CD14-positive monocyte (primary cell): ENCODE results near the gene C2orf81. TPM values are rescaled to one million over a fixed set of nuclear protein-coding genes. Genes with fewer than 3 reads are reported as not detected.

Source experiments
- DNase-seq, 3 donors: peaks; one replicate each; pipeline ENCODE4 v3.0.0-alpha.2; 2011 to 2022
- H2AFZ ChIP-seq: 2 replicates; pipeline ENCODE4 v1.6.0; 2012; ENCODE audit warnings: mild to moderate bottlenecking, low read depth, low read length, inconsistent platforms; ENCODE audit not compliant: insufficient read depth, poor library complexity, severe bottlenecking
- H3K27ac ChIP-seq, 2 donors: 1 replicate in 1 of 2; 2 replicates in 1 of 2; pipeline ENCODE4 v1.5.1; 2012 to 2013; ENCODE audit warnings: low read length in 2 of 2, control low read depth in 1 of 2, inconsistent platforms in 1 of 2, low read depth in 1 of 2, mild to moderate bottlenecking in 1 of 2
- H3K27me3 ChIP-seq, 2 donors: one replicate each; pipeline versions ENCODE4 v1.6.0 to v1.6.1; 2011 to 2013; ENCODE audit warnings: low read length in 2 of 2; ENCODE audit not compliant: control insufficient read depth in 2 of 2, insufficient read depth in 2 of 2
- H3K36me3 ChIP-seq, 2 donors: replicated peaks in 1 of 2; 1 replicate in 1 of 2; 2 replicates in 1 of 2; pipeline versions ENCODE4 v1.5.1 to v1.6.1; 2012 to 2013; ENCODE audit warnings: low read length in 2 of 2, control low read depth in 1 of 2, inconsistent platforms in 1 of 2, mild to moderate bottlenecking in 1 of 2; ENCODE audit not compliant: insufficient read depth in 2 of 2, control insufficient read depth in 1 of 2
- H3K4me1 ChIP-seq, 2 donors: 1 replicate in 1 of 2; 2 replicates in 1 of 2; pipeline versions ENCODE4 v1.5.1 to v1.6.1; 2012 to 2013; ENCODE audit warnings: low read length in 2 of 2, control low read depth in 1 of 2, inconsistent platforms in 1 of 2, mild to moderate bottlenecking in 1 of 2, moderate library complexity in 1 of 2; ENCODE audit not compliant: insufficient read depth in 2 of 2, control insufficient read depth in 1 of 2
- H3K4me2 ChIP-seq: replicated peaks from 2 replicates; pipeline ENCODE3; 2012; ENCODE audit warnings: low read length, moderate library complexity, mild to moderate bottlenecking; ENCODE audit not compliant: poor library complexity, severe bottlenecking; ENCODE audit errors: extremely low read depth
- H3K4me3 ChIP-seq, 3 experiments: fragments of 200-600 bp in 1 of 3; sonication (generic) in 1 of 3; replicated peaks in 1 of 3; 1 replicate in 2 of 3; 2 replicates in 1 of 3; pipeline ENCODE4 v1.5.1; 2011 to 2013; ENCODE audit warnings: low read length in 3 of 3, mild to moderate bottlenecking in 3 of 3, control low read depth in 2 of 3, low read depth in 2 of 3, inconsistent platforms in 1 of 3, moderate library complexity in 1 of 3
- H3K79me2 ChIP-seq: 2 replicates; pipeline ENCODE4 v1.6.0; 2012; ENCODE audit warnings: mild to moderate bottlenecking, control low read depth, inconsistent platforms, low read length, moderate library complexity; ENCODE audit not compliant: insufficient read depth
- H3K9ac ChIP-seq: 2 replicates; pipeline ENCODE4 v1.6.0; 2017; ENCODE audit warnings: low read length, mild to moderate bottlenecking; ENCODE audit not compliant: insufficient read depth, poor library complexity, severe bottlenecking
- H3K9me3 ChIP-seq, 2 donors: replicated peaks in 1 of 2; 1 replicate in 1 of 2; 2 replicates in 1 of 2; pipeline versions ENCODE4 v1.5.1 to v1.6.1; 2012 to 2013; ENCODE audit warnings: low read length in 2 of 2, control low read depth in 1 of 2; ENCODE audit not compliant: control insufficient read depth in 1 of 2, insufficient read depth in 1 of 2
- H4K20me1 ChIP-seq: 2 replicates; pipeline ENCODE4 v1.6.0; 2012; ENCODE audit warnings: mild to moderate bottlenecking, low read length, control low read depth, moderate library complexity; ENCODE audit not compliant: insufficient read depth
- H3K27ac Mint-ChIP-seq, 7 donors: one replicate each; pipeline ENCODE4 v1.8.0; 2020; ENCODE audit warnings: mild to moderate bottlenecking in 7 of 7, mixed read lengths in 7 of 7, moderate library complexity in 6 of 7, inconsistent platforms in 2 of 7
- H3K27me3 Mint-ChIP-seq, 3 donors: one replicate each; pipeline ENCODE4 v1.8.0; 2021 to 2022; ENCODE audit warnings: low read depth in 3 of 3, mild to moderate bottlenecking in 3 of 3, mixed read lengths in 3 of 3, moderate library complexity in 3 of 3, inconsistent platforms in 1 of 3
- H3K36me3 Mint-ChIP-seq, 2 donors: one replicate each; pipeline ENCODE4 v1.8.0; 2020; ENCODE audit warnings: mixed read lengths in 2 of 2, inconsistent platforms in 1 of 2, mild to moderate bottlenecking in 1 of 2
- H3K4me1 Mint-ChIP-seq: one replicate; pipeline ENCODE4 v1.8.0; 2020; ENCODE audit warnings: mild to moderate bottlenecking, mixed read lengths
- H3K4me3 Mint-ChIP-seq, 2 donors: one replicate each; pipeline ENCODE4 v1.8.0; 2020; ENCODE audit warnings: mild to moderate bottlenecking in 2 of 2, mixed read lengths in 2 of 2, moderate library complexity in 1 of 2
- H3K9me3 Mint-ChIP-seq, 7 donors: one replicate each; pipeline ENCODE4 v1.8.0; 2020 to 2022; ENCODE audit warnings: mixed read lengths in 7 of 7, mild to moderate bottlenecking in 6 of 7, moderate library complexity in 6 of 7, inconsistent platforms in 2 of 7
- CTCF ChIP-seq: fragments of 200-600 bp; IDR thresholded peaks from one replicate; pipeline ENCODE4 v1.8.0; 2022; ENCODE audit warnings: antibody characterized with exemption, mild to moderate bottlenecking
- WGBS: methylation state at CpG from one replicate; pipeline ENCODE4 v1.1.5; 2013; ENCODE audit warnings: missing lambda C conversion rate; ENCODE audit not compliant: insufficient coverage; 5-methylcytosine and 5-hydroxymethylcytosine counted together
- intact Hi-C, 2 donors: fragments of 100-400 bp; cut with micrococcal nuclease; formaldehyde crosslinking; loops; one replicate each; pipeline versions ENCODE4 v1.15.0 to v1.15.1; 2023
- polyA plus RNA-seq, 3 donors: library from polyadenylated mRNA; depleted of rRNA in 1 of 3; unstranded in 2 of 3; stranded (reverse) in 1 of 3; fragments of 300-500 nt in 2 of 3; fragments of >200 nt in 1 of 3; fragmentation: Illumina TruSeq in 2 of 3; gene quantifications; 1 replicate in 2 of 3; 2 replicates in 1 of 3; pipeline ENCODE4 v1.2.3, GENCODE V29; 2012 to 2021

Gene C2orf81
- polyA plus RNA-seq, 3 donors: 0.49 to 1.7 (median 1.2) TPM

- peaks cover 0 to 3% (median 0%) of the 10 kb centered on the region in 7 donors for H3K9me3 Mint-ChIP-seq
- H3K4me3 Mint-ChIP-seq: peak overlapping the region; percentile 91 to 97
- H3K4me2 ChIP-seq: peak overlapping the region; percentile 94
- H3K27me3 ChIP-seq: no peaks in the 10 kb centered on the region
- H3K9ac ChIP-seq: peak overlapping the region; percentile 79
- H3K4me3 ChIP-seq: peak overlapping the region; percentile 51 to 86 (median 53)
- peaks cover 14 to 23% of the 10 kb centered on the region in 2 donors for H3K4me1 ChIP-seq
- H3K79me2 ChIP-seq: peaks cover 13% of the 10 kb centered on the region
- H3K27me3 Mint-ChIP-seq: no peaks in the 10 kb centered on the region
- H3K36me3 Mint-ChIP-seq: peaks cover 18 to 24% of the 10 kb centered on the region in 2 donors
- H4K20me1 ChIP-seq: peaks cover 6% of the 10 kb centered on the region
- no peak for DNase-seq
- peak overlapping the region in 4 of 7 donors; percentile 43 to 75 (median 70) for H3K27ac Mint-ChIP-seq
- TF ChIP-seq CTCF: no peak
- H3K27ac ChIP-seq: peak overlapping the region in 1 of 2 donors; percentile 93
- H2AFZ ChIP-seq: peak overlapping the region; percentile 83
- H3K9me3 ChIP-seq: no peaks in the 10 kb centered on the region
- peaks cover 27% of the 10 kb centered on the region for H3K4me1 Mint-ChIP-seq
- 18% methylated on average over 11 of the region's 13 CpGs for WGBS
- H3K36me3 ChIP-seq: peaks cover 19 to 24% of the 10 kb centered on the region in 2 donors
- intact Hi-C loops: no loop called here
Measured at GRCh38 chr2:74464406-74464805, 43.0 kb upstream of the C2orf81 start.

- TF ChIP-seq CTCF: no peak
- no peak overlapping the region for H3K9ac ChIP-seq
- H3K4me2 ChIP-seq: no peak overlapping the region
- H3K9me3 ChIP-seq: no peaks in the 10 kb centered on the region
- peaks cover 20% of the 10 kb centered on the region for H3K79me2 ChIP-seq
- Mint-ChIP-seq H3K4me1 (peaks cover 36% of the 10 kb centered on the region), H3K27ac (peak overlapping the region in 1 of 7 donors; percentile 15), H3K4me3 (peak overlapping the region in 1 of 2 donors; percentile 25), H3K27me3 (peaks cover 0 to 2% (median 0%) of the 10 kb centered on the region in 3 donors), H3K9me3 (peaks cover 0 to 3% (median 0%) of the 10 kb centered on the region in 7 donors), H3K36me3 (peaks cover 18 to 24% of the 10 kb centered on the region in 2 donors)
- 100% methylated on average over 4 of the region's 4 CpGs for WGBS
- no peaks in the 10 kb centered on the region for H3K27me3 ChIP-seq
- H4K20me1 ChIP-seq: peaks cover 6% of the 10 kb centered on the region
- DNase-seq: no peak
- H3K4me1 ChIP-seq: peaks cover 24 to 33% of the 10 kb centered on the region in 2 donors
- H3K36me3 ChIP-seq: peaks cover 19 to 24% of the 10 kb centered on the region in 2 donors
- intact Hi-C loops: no loop called here
- no peak overlapping the region for H3K27ac ChIP-seq
- no peak overlapping the region for H3K4me3 ChIP-seq
- H2AFZ ChIP-seq: no peak overlapping the region
Measured at GRCh38 chr2:74462786-74463105, 41.3 kb upstream of the C2orf81 start.
